GM12865 (cell line): Measurements from ENCODE around the gene IL7R.

ENCODE experiments used
- DNase-seq: peaks from one replicate; pipeline ENCODE4 v3.0.0; 2010; ENCODE audit warnings: low read depth
- H3K4me3 ChIP-seq: 2 replicates; pipeline ENCODE4 v1.5.1; 2011; ENCODE audit warnings: mild to moderate bottlenecking, low read depth, low read length, control low read depth
- CTCF ChIP-seq: IDR thresholded peaks from 2 replicates; pipeline ENCODE4 v1.5.1; 2011; ENCODE audit warnings: low read length, control low read depth, low read depth, inconsistent platforms; ENCODE audit not compliant: insufficient read depth; ENCODE audit errors: missing control alignments

Gene IL7R, protein sequence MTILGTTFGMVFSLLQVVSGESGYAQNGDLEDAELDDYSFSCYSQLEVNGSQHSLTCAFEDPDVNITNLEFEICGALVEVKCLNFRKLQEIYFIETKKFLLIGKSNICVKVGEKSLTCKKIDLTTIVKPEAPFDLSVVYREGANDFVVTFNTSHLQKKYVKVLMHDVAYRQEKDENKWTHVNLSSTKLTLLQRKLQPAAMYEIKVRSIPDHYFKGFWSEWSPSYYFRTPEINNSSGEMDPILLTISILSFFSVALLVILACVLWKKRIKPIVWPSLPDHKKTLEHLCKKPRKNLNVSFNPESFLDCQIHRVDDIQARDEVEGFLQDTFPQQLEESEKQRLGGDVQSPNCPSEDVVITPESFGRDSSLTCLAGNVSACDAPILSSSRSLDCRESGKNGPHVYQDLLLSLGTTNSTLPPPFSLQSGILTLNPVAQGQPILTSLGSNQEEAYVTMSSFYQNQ

GRCh38 chr5:35856765-35857351 is at the start of gene IL7R:
Gene IL7R, plus strand, starts transcription at chr5:35856891. Its CDS starts 87 bp downstream, at chr5:35856978.
- peak; percentile 55 for DNase-seq
- peak within 1 kb of the TSS; percentile 27 for H3K4me3 ChIP-seq
- TF ChIP-seq CTCF = no peak

- no peak overlapping the region for H3K4me3 ChIP-seq
- no peak for DNase-seq
- TF ChIP-seq CTCF = no peak
These were observed 46.1 kb upstream of the IL7R start for GRCh38 chr5:35810601-35811000.

DNA sequence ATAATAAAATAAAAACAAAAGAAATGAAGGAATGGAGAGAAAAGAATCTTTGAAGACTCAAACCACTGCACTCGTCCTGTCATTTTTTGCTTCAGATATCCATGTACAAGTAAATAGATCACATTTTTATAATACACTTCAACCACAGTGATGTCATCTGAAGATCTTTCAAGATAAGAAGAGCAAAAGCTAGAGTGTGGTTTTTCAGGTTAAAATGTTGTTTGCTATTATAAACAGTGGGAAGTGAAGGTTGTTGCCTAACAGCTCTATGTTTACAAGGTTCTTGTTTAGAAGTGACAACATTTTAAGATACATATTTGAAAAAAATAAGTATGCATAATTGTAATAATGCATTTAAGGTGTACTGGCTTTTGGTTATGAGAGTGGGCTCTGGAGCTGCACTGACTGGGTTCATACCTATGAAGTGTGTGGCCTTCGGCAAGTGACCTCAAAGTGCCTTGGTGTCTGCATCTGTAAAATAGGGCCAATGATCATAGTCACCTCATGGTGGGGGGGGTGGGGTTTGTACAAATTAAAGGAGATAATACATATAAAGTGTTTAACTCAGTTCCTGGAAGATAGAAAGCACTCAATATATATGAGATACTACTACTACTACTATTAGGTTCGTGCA is 45.5 kb upstream of the IL7R start:
- H3K4me3 ChIP-seq = no peak overlapping the region
- DNase-seq = no peak
- no peak for TF ChIP-seq CTCF

GRCh38 chr5:35813521-35813920 is 43.2 kb upstream of the IL7R start:
- TF ChIP-seq CTCF = no peak
- DNase-seq = no peak
- H3K4me3 ChIP-seq = no peak overlapping the region

GRCh38 chr5:35815089-35815936 is 41.4 kb upstream of the IL7R start:
- peak; percentile 41 for DNase-seq
- H3K4me3 ChIP-seq = no peak overlapping the region
- peak; percentile 25 for TF ChIP-seq CTCF

DNA sequence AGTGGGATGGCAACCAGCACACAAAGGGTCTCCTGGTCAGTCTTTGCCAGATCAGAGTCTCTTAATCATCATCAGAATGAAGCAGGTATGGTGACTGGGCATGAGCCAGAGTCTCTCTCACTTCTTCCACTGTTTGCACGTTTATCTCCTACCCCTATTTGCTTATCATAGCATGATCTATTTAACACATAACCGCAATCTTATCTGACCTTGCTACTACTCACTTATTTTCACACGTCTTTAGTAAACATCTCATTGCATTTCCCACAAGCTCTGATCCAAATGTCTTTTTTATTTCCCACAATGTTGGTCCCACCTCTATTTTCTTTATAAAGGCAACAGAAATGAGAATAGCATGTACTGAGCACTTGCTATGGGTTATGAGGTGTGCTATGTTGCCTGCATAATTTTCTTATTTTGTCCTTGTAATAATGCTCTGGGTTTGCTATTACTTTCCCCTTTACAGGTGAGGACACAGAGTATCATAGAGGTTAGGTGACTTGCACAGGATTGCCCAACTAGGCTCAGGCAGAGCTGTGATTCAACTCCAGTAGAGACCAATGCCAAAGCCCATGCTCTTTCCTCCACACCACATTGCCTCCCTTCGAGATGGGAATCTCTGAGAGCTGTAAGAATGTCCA is 39.7 kb upstream of the IL7R start:
- TF ChIP-seq CTCF = no peak
- H3K4me3 ChIP-seq = no peak overlapping the region
- no peak for DNase-seq
